Effector CD4-positive, alpha-beta T cell (primary cell): Measurements from ENCODE around the gene IBA57.

ENCODE experiments used
- DNase-seq: peaks from one replicate; pipeline ENCODE4 v3.0.0-alpha.2; 2020
- total RNA-seq: gene quantifications from one replicate; lab custom pipeline; 2026; lab: John Stamatoyannopoulos, UW

IBA57 gene
- 38.1 reads per million, percentile 62 among the genes with 10 or more reads in this experiment for total RNA-seq

DNA sequence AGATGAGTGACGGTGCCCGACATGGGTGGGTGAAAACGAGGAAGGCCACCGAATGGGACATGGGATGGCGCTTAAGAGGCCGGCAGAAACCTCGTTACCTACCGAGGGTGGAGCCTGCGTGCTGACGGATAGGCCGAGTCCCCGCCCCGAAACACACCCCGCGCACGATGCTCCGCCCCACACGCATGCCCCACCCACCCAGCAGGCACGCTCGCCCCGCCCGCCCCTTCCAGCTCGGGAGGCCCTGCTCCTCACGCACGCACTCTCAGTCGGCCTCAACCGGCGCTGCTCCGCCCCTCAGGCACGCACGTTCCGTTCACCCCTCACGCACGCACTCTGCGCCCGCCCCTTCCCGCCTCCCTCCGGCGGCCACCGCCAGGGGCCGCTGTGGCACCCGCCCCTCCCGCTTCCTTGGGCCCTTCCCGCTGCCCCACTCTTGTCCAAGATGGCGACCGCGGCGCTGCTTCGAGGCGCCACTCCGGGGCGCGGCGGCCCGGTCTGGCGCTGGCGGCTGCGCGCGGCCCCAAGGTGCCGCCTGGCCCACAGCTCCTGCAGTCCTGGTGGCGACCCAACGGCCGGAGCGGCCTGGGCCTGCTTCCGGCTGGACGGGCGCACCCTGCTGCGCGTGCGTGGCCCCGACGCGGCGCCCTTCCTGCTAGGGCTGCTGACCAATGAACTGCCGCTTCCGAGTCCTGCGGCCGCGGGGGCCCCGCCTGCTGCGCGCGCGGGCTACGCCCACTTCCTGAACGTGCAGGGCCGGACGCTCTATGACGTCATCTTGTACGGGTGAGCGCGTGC is at the start of gene IBA57:
IBA57 (plus strand) TSS at position 433 of the 798 bp plus-strand sequence; CDS start at position 446, 13 bp downstream.
- peak; percentile 98 for DNase-seq

DNA sequence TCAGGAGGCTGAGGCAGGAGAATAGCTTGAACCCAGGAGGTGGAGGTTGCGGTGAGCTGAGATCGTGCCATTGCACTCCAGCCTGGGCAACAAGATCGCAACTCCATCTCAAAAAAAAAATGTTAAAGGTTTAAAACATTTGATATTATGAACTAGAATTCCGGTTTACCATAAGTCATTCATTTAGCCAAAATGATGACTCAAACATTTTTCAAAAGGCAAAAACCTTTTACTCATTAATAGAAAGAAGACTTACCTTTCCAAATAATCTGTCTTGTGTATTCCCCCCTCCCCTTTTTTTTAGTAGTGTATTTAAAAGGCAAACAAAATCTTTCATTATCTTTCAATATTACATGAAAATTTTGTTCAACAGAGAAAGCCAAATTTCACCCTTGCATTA is 48.3 kb upstream of the IBA57 start:
- DNase-seq: no peak

DNA sequence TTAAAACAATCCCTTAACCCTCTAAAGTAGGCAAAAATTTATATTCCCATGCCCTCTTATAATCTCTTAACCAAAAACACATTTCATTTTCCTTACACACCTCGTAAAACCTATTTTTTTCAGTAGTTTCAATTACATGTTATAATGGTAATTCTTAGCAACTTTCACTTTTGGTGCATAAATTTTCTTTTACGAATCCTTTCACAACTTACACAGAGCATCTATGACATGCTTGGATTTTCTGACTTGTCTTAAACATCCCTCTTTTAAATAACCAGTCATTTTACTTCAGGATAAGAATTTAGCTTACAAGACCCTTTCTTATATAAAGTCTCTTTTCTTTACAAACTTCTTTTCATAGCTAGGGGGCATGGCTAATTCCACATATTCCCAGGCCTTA is 47.6 kb upstream of the IBA57 start:
- no peak for DNase-seq

DNA sequence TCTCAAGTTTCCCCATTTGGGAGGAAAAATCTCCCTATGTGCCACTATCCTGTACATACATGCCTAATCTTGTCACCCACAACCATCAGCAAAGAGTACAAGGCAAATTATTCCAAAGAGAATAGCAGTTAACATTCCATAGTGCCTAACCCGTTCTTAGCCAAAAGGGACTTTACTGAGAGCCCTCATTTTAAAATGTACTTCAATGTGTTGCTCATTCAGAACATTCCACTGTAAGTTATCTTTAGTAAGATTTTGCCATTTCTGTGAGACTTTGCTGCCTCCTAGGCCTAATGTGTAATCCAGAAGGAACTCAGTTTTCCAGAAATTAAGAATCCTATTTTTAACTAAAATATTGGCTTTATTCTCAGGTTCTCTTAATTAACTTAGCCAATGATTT is 45.3 kb upstream of the IBA57 start:
- DNase-seq: no peak

DNA sequence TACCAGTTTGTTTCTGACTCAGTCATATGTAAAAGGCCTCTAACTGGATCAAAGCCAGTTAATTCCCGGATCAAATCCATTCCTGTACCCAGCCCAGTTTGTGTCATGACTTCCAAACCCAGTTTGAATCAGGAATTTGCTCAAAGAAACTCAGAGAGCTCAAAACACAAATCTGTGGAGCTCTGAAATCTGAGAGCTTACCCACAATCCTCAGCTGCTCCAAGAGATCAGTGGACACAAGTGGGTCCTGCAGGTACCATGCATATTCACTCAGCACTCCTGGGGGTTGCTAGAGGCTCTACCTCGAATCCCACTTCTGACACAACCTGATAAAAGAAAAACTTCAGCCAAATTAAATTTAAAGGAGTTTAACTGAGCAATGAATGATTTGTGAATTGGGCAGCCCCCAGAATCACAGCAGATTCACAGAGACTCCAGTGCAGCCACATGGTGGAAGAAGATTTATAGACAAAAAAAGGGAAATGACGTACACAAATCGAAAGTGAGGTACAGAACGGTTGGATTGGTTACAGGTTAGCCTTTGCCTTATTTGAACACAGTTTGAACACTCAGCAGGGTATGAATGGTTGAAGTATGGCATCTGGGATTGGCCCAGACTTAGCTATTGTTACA is 44.6 kb upstream of the IBA57 start:
- DNase-seq: no peak

DNA sequence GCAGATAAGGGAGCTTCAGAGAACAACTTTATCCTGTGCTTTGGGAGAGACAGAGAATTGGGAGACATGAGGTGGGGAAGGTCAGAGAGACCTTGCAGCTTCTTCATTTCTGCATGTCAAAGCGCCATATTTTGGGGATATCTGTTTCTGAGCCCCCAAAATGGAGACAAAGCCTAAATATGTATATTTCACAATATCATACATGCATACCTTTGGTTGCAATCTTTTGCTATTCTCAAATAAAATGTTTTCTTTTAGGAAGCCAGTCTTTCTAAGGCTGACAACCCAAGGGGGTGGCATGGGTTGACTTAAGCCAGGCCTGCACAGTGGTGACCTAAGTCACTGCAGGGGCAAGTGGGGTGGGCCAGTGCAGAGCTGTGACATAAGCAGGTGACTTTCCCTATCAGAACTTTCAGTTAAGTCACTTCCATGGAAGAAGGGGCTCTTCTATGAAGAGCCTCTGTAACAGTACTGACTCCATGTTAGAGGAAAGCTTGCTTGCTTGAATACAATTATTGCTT is 42.6 kb upstream of the IBA57 start:
- no peak for DNase-seq

DNA sequence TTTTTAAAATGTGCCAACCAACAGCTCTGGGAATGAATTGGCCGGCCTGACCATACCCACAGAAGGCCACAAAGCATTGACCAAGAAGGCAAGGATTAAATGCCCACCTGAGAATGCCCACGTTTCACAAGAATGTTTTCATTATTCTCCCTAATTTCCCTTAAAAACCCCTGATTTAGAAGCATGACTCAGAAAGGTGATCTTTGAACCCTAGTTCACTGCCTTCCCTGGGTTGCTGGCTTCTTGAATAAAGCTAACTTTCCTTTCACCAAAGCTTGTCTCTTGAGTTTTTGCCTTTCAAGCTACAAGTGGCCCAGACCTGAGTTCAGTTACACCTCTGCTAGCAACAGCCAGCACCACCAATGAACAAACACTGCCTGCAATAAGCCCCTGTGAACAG is 42.1 kb upstream of the IBA57 start:
- no peak for DNase-seq

DNA sequence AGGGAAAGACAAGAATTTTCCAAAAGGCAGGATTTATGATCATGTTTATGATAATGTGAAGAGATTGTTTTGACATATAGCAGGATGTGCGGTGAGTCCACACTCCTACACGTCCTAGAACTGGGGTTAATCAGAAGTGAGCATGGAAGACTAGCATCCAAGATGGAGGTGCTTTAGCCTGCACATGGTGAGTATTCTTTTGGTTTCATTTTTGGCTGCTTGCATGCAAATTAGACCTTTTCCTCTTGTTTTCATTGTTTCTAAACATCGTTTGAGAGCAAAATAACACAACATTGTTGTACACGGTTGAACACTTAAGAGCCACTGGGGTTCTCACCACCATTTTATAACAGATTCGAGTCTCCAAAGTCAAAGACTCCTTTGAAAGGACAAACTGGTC is 40.4 kb upstream of the IBA57 start:
- no peak for DNase-seq

DNA sequence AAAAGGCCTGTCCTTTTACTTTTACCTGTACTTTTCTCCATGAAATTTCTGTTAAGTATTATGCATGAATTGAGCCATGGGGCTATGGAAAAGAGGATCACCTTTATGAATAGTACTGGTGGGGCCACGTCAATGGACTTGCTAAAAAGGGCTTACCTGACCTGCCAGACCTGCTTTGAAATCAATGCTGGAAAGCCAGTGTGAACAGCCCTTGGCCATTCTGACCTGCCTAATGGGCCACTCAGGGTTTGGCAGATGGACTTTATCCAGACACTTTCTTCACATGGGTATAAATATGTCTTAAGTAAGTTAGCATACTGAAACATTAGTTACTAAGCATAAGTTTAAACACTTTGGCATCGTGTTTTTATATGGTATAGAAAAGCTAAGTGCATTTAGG is 33.8 kb upstream of the IBA57 start:
- DNase-seq: no peak

DNA sequence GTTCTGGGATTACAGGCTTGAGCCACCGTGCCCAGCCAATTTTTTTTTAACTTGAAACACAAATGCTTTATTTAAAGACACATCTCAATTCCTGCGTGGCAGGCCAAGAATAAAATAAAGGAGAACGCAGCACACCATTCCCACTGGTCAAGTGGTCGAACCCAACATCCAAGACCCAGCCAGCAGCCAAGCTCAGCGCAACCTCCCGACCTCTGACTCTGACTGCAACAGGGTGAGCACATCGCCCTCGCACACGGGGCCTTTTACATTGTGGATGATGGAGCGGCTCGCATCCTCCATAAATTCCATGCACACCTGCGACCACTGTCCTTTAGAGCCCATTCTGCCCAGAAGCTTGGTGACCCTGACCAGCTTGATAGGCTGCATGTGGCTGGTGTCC is 31.0 kb upstream of the IBA57 start:
- DNase-seq: no peak

DNA sequence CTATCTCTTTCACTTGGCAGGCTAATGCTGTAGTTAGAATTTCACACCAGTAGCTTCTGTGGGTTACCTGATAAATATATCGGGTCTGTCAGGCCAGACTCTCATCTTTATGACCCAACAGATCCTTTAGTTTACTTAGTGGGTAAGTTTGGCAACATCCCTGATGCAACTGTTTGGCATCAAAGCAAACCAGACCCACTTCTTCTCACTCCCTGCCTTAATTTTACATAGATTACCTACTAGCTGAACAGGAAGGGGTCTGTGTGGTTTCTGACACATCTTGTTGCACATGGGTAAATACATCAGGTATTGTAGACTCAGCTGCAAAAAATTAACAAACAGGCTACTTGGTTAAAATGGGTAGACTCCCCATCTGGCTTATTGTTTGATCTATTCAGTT is 28.7 kb upstream of the IBA57 start:
- DNase-seq: no peak

DNA sequence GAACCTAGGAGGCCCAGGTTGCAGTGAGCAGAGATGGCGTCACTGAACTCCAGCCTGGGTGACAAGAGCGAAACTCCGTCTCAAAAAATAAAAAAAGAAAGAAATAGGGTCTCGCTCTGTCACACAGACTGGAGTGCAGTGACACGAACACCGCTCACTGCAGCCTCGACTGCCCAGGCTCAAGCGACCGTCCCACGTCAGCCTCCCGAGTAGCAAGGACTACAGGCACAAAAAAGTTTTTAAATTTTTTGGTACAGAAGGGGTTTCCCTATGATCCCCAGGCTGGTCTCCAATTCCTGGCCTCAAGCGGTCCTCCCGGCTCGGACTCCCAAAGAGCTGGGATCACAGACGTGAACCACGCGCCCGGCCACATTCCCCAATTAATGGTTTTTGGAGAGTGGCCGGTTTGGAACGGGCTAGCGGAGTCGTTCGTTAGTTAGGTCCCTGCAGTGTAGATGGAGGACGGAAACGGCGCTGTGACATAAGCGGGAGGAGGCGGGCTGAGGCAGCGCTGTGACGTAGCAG is 26.1 kb upstream of the IBA57 start:
- no peak for DNase-seq

DNA sequence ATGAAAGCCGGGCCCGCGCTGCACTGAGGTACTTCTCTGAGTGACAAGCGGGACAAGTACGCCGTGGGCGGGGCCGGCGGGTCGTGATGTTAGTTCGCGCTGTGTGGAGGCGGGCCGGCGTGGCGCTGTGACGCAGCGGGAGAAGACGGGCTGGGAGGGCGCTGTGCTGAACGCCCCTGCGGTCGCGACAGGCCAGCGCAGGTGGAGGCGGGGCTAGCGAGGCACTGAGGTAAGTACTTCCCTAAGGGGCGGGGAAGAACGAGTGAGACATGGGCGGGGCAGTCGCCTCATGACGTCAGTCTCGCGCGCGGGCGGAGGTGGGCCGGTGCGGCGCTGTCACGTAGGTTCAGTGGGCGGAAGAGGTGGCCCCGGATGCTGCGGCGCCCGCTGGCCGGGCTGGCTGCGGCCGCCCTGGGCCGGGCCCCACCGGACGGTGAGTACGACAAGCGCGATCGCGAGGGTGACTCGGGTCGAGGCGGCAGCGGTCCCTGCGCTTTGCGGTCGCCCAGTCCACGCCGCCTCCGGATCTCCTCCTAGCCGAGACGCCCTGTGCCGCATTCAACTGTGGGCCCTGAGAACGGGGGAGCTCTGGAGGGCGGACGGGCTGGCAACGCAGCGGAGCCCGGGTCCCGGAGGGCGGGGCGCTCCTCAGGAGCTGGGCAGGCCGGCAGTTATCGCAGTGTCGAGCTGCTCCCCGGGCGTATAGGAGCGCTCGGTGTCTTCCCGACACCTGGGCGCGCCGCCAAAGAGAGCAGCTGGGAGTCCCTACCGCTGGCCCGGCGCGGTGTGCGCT is 25.5 kb upstream of the IBA57 start, which contains the start of gene GUK1:
GUK1 (plus strand) TSS at position 349 of the 793 bp plus-strand sequence; CDS start at position 373, 24 bp downstream.
- DNase-seq: peak; percentile 100

DNA sequence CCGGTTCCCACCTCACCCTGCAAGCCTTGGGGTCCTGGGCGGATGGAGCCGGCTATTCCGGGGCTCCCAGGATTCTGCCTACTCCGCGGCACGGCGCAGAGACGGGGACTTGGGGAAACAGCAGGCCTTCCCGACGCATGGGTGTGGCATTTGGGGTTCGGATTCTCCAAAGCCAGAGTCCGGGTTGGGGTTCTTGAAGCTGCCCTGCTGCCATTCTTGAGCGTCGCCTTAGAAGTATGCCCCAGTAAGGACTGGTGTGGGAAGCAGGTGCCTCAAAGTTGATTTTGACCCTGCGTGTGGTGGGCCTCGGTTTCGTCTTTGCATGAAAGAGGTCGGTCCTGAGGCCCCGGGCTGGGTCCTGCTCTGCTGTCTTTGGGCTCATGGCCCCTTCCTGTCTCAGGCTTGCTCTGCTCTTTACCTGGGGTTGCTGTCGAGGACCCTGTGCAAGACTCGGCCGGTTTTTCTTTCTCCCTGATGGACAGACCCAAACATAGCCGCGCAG is 24.8 kb upstream of the IBA57 start:
- DNase-seq: no peak

DNA sequence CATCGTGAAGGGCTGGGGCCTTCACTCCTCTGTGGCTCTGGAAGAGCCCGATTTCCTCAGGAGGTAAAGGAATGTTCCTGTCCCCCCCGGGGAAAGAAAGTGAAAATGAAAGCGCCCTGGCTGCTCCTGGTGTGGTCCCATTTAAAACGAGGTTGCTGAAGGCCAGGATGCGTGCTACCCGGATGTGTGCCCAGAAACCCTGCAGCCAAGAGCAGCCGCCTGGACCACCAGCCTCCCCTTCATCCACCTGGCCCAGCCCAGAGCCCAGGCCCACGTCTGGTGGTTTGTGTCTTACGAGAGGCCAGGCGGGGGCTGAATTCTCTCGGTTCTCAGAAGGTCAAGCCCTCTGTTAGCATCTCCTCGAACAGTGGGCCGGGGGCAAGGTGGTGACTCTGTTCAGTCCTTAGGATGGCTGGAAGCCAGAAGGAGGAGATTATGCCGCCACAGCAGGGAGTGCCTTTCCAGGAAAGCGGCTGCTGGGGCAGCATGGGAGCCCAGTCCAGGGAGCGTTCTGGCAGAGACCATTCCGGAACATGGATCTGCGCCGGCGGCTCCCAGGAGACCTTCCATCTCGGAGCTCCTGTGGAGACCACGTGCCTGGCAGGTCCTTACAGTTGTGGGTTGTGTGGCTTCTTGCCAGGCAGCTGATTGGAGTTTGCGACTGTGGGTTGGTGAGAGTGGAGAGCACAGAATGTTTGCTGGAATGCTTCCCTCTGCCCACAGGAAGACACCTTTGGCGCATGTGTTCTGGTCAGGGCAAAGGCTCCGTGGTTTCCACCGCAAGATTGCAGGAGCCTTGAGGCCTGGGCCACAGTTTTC is 24.2 kb upstream of the IBA57 start:
- DNase-seq: no peak

DNA sequence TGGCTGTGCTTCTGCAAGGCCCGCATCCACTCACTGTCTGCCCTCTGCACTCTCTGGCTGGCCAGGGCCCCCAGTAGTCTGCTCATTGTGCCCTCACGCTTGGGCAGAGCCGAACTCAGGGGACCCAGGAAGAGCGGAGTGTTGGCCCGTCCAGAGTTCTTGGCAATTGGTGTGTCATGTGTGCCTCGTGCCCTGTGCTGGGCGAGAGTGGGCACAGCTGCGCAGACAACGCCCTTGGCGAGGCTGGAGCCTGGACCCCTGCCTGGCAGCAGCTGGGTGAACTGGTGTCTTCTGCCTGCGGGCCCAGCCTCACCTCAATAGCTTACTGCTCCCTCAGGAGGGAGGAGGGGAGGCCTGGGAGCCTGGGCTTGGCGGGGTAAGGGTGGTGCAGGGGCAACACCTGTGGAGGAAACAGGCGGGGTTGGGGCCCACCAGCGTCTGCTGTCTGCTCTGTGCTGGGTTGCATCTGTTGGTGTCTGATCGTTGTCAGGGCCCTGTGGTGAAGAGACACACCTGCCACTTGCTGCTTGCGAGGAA is 23.4 kb upstream of the IBA57 start:
- no peak for DNase-seq

DNA sequence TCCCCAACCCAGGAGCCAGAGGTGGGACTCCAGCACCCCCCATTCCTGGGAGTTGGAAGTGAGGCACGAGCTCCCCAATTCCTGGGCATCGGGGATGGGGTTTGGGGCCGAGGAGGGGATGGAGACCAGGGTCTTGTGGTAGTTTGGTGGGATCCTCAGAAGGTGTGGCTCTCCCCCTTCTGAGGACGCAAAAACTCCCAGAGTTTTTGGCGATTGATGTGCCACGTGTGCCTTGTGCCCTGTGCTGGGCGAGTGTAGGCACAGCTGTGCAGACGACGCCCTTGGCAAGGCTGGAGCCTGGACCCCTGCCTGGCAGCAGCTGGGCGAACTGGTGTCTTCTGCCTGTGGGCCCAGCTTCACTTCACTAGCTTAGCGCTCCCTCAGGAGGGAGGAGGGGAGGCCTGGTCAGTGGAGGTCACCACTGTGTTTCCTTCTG is 22.9 kb upstream of the IBA57 start:
- no peak for DNase-seq

DNA sequence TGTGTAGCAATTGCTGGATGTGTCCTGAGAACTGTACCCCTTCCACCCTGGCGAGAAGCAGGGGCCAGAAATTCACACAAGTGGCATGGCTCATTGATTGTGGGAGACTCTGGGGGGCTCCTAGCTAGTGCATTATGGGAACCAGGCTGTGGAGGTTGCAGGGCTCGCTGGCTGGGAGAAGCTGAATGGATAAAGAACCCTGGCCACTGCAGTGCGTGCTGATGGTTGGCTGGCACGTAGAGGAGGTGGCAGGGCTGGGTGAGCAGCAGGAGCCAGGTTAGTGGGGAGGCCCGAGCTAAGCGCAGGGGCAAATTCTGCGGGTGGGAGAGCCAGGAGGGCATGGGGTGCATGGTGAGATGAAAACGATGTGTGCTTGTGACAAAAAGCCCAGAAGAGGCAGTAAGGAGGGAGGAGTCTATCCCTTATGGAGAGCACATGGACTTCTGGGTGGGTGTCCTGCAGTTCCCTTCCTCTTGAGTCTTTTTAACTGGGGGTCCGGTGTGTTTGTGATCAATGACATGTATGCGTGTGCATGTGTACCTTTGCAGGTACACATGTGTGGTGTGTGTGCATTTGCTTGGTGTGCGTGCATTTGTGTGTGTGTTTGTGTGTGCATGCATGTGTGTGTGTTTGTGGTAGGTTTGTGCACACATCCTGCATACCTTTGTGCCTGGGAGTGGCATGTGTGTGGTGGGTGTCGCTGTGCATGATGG is 22.0 kb upstream of the IBA57 start:
- DNase-seq: no peak

DNA sequence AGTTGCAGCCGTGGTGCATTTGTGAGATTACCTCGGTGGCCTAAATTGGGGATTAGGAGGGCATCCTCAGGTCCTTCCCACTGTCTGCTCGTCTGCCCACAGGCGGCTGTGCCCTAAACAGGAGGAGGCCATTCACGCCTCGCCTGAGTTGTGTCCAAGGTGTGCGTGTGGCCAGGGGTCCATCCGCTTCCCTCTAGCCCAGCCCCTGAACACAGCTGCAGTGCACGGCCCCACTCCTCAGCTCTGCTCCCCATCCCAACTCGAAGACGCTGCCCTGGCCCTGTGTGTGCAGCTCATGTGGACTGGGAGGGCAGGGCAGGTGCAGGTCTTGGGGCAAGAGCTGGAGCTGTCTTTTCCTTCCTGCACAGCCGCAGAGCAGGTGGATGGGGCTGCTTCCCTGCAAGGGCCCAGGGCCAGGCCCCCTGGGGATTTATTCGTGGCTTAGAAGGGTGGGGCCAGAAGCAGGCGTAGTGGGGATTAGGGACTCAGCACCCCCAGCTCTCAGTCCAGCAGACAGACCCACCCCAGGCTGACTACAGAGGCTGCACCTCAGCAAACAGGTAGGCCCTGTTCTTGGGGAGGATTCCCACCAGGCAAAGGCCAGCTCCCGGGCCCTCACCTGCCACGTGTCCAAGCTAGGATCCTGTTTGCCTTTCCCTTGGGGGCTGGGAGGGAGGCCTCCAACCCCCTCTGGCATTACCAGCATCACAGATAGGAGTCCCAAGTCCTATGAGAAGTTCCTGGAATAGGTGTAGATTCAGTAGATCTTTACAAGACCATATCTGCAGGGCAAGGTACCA is 21.2 kb upstream of the IBA57 start:
- DNase-seq: no peak

DNA sequence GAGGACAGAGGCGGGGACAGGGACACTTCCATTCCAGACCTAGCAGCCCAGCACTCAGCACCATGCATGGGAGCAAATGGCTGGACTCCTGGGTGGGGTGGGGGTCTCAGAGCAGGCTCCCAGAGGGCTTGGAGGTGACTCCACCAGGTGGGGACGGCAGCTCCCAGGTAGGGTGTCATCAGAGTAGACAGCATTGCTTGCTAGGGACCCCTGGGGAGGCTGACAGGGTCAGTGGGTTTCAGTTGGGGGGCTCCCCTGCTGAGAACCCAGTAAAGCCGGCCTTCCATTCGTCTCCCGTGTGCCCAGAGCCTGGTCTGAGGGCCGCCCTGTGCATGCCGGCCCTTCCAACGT is 20.6 kb upstream of the IBA57 start:
- DNase-seq: no peak
